Measurements from ENCODE around the gene PDGFRB. TPM values are rescaled to one million over a fixed set of nuclear protein-coding genes. Genes with fewer than 3 reads are reported as not detected.

The PDGFRB gene
- total and polyA plus RNA-seq, 10 of the 15 experiments (the other 5 are each of a cell fraction or from before 2014, with no cell fraction given), result 0.02 to 3.0 (median 1.0) TPM

GRCh38 chr5:150118561-150119229 lies 37.0 kb downstream of the PDGFRB start:
- Histone ChIP-seq H2AFZ (ENCODE audit: control insufficient read depth, low read depth, low read length) (no peak overlapping the region), H3K4me2 (ENCODE audit: control insufficient read depth, insufficient read depth) (no peak overlapping the region), H4K20me1 (ENCODE audit: control insufficient read depth, insufficient read depth) (no peaks in the 10 kb centered on the region), H3K4me3 (no peak overlapping the region), H3K36me3 (ENCODE audit: control insufficient read depth in 2 of 2, insufficient read depth in 2 of 2, low read length in 1 of 2) (no peaks in the 10 kb centered on the region), H3K9ac (ENCODE audit: control insufficient read depth, insufficient read depth, low read length) (no peak overlapping the region), H3K9me3 (replicated peaks; ENCODE audit: control insufficient read depth, insufficient read depth, low read length) (no peaks in the 10 kb centered on the region), H3K27me3 (replicated peaks in 1 of 2; ENCODE audit: control insufficient read depth in 2 of 2, insufficient read depth in 2 of 2, low read length in 1 of 2) (no peaks in the 10 kb centered on the region; a peak in 1 of 4 replicates), H3K79me2 (ENCODE audit: control insufficient read depth, insufficient read depth, low read length) (no peaks in the 10 kb centered on the region), H3K4me1 (ENCODE audit: control insufficient read depth, insufficient read depth, low read length) (no peaks in the 10 kb centered on the region), H3K27ac (ENCODE audit: control insufficient read depth, insufficient read depth) (no peak overlapping the region)
- SMC1A ChIA-PET (ENCODE audit: uncharacterized antibody, unreplicated experiment), result interaction anchor here (0.8 to 1.3 kb wide), 2 partner anchors 70 to 114 kb away, joined by 3 read pairs; no protein-coding TSS in a partner anchor
- RAD21 ChIA-PET (ENCODE audit: unreplicated experiment), result interaction anchor here (1.0 to 1.3 kb wide), 2 partner anchors 100 to 113 kb away, joined by 5 to 6 read pairs; no protein-coding TSS in a partner anchor
- no peak for TF ChIP-seq SUZ12 (IDR thresholded peaks at IDR 0.05; ENCODE audit: unreplicated experiment)
- no peak for TF ChIP-seq WRNIP1 (IDR thresholded peaks at IDR 0.05; ENCODE audit: borderline replicate concordance, low read depth, low read length)
- no peak for TF ChIP-seq CBFB (IDR thresholded peaks at IDR 0.05; ENCODE audit: low read depth)
- TF ChIP-seq YBX1 (IDR thresholded peaks at IDR 0.05), result no peak
- no peak for TF ChIP-seq USF1 (IDR thresholded peaks at IDR 0.05; ENCODE audit: borderline replicate concordance, extremely low read length, insufficient read depth, low read depth, low read length)
- TF ChIP-seq POLR2A (IDR thresholded peaks at IDR 0.05; ENCODE audit: low read depth, low read length), result no peak
- TF ChIP-seq SREBF1 (IDR thresholded peaks at IDR 0.05; ENCODE audit: low read length), result no peak
- no peak for TF ChIP-seq EED (IDR thresholded peaks at IDR 0.05; ENCODE audit: low read depth)
- no peak for TF ChIP-seq ZSCAN29 (IDR thresholded peaks at IDR 0.05)
- no peak for TF ChIP-seq SMAD5 (IDR thresholded peaks at IDR 0.05; ENCODE audit: low read depth)
- no peak for TF ChIP-seq ZNF274 (IDR thresholded peaks at IDR 0.05; ENCODE audit: insufficient read depth, insufficient read length)
- TF ChIP-seq TCF12 (IDR thresholded peaks at IDR 0.05; ENCODE audit: low read depth, low read length), result no peak
- no peak for TF ChIP-seq ZBTB33 (IDR thresholded peaks at IDR 0.05)
- no peak for TF ChIP-seq RCOR1 (conservative IDR thresholded peaks at IDR 0.05; ENCODE audit: low read depth, low read length)
- TF ChIP-seq NFYA (IDR thresholded peaks at IDR 0.05; ENCODE audit: borderline replicate concordance, low read depth, low read length), result no peak
- no peak for FAIRE-seq
- intact Hi-C loops (cut with micrococcal nuclease; ENCODE audit: unreplicated experiment) (no loop called here), in situ Hi-C loops (cut with MboI) (no loop called here)
- DNase-seq (ENCODE audit: low read depth, low spot score), result no peak
- POLR2A ChIA-PET, result no interaction called here
- WGBS (ENCODE audit: insufficient coverage, insufficient replicate concordance, low lambda C conversion rate, missing lambda C conversion rate), result 28% methylated on average over 11 of the region's 11 CpGs
- CTCF ChIA-PET, result interaction anchor here (0.7 to 1.3 kb wide), 6 partner anchors 32 to 396 kb away, joined by 3 to 7 read pairs (median 3); partner anchors contain the start of gene CSF1R
- no peak for ATAC-seq
- no TSS peak for BruUV-seq (replicated peaks)
